Vagina (tissue), 2 donors: ENCODE measurements around the gene PCNX3. TPM values are rescaled to one million over a fixed set of nuclear protein-coding genes. Genes with fewer than 3 reads are reported as not detected.

Source experiments
- DNase-seq, 2 donors: peaks; one replicate each; pipeline ENCODE4 v3.0.0-alpha.2; 2017; ENCODE audit errors: extremely low spot score in 2 of 2
- H3K27ac ChIP-seq: fragments of 200-600 bp; sonication (generic); one replicate; pipeline ENCODE4 v1.5.1; 2019
- H3K27me3 ChIP-seq: fragments of 200-600 bp; sonication (generic); one replicate; pipeline ENCODE4 v1.5.1; 2019
- H3K36me3 ChIP-seq, 2 donors: fragments of 200-600 bp; sonication (generic); one replicate each; pipeline ENCODE4 v1.5.1; 2017 to 2019
- H3K4me1 ChIP-seq: fragments of 200-600 bp; sonication (generic); one replicate; pipeline ENCODE4 v1.5.1; 2019
- H3K4me3 ChIP-seq, 2 donors: fragments of 200-600 bp; sonication (generic); 1 replicate in 1 of 2; 2 replicates in 1 of 2; pipeline ENCODE4 v1.5.1; 2016 to 2019
- H3K9me3 ChIP-seq: fragments of 200-600 bp; sonication (generic); one replicate; pipeline ENCODE4 v1.5.1; 2019
- POLR2A ChIP-seq, 2 donors: fragments of 450-650 bp; IDR thresholded peaks; one replicate each; pipeline ENCODE4 v1.6.1; 2017; ENCODE audit warnings: antibody characterized with exemption in 2 of 2, mild to moderate bottlenecking in 2 of 2, moderate library complexity in 2 of 2
- POLR2AphosphoS5 ChIP-seq, 2 donors: sonication (generic); formaldehyde crosslinking; IDR thresholded peaks; one replicate each; pipeline ENCODE4 v1.9.0; 2017; ENCODE audit warnings: antibody characterized with exemption in 2 of 2, mild to moderate bottlenecking in 2 of 2, low read depth in 1 of 2; ENCODE audit not compliant: insufficient read depth in 1 of 2
- intact Hi-C: fragments of 100-400 bp; cut with DNase I; formaldehyde crosslinking; loops from one replicate; pipeline ENCODE4 v1.15.1; 2023
- total RNA-seq: library from RNA; depleted of rRNA; stranded (reverse); fragments of >200 nt; gene quantifications from one replicate; pipeline ENCODE4 v1.2.3, GENCODE V29; 2016
- TF ChIP-seq, protein P1 (sequence below), 3 experiments: fragments of 450-650 bp in 2 of 3; fragments of 200-600 bp in 1 of 3; sonication (generic) in 1 of 3; IDR thresholded peaks; one replicate each; pipeline ENCODE4 v1.5.1; 2017 to 2019; ENCODE audit warnings: antibody characterized with exemption in 3 of 3, mild to moderate bottlenecking in 2 of 3, moderate library complexity in 2 of 3

The PCNX3 gene
- total RNA-seq, 1 donor from 2014 or later, result 24.8 TPM

DNA sequence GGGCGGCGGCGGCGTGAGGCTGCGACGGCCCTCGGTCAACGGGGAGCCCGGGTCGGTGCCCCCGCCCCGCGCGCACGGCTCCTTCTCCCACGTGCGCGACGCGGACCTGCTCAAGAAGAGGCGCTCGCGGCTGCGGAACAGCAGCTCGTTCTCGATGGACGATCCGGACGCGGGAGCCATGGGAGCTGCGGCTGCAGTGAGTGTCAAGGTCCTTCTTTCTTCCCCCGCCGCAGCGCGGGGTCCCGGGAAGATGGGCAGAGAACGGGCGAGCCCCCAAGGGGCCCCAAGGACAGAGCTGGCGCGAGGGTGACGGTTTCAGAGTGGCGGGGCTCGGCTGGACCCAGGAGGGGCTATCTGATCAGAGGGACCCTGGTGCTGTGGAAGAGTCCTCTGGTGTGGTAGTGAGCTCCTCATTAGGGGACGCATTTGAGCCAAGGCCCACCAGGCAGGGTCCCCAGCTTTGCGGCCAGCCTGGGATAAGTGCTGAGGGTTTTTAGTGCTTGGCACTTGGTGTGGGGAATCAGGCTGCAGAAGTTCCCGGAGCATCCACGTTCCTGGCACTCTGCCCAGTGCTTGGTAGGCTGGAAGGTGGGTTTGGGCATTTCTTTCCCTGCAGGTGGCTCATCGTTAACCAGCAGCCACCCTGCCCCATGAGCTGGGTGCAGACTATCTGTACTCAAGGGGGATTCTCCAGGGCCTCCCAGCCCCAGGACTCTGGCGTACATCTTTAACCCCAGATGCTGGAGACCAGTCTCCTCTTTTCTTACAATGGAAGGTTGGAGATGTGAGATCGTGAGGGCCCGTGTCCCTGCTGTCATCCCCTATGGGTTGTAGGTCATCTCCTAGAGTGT lies 30.0 kb upstream of the PCNX3 start:
- no peak for DNase-seq
- H3K4me3 ChIP-seq, result no peak overlapping the region
- H3K36me3 ChIP-seq, result peaks cover 3 to 29% of the 10 kb centered on the region in 2 donors
- H3K9me3 ChIP-seq, result no peaks in the 10 kb centered on the region
- no peaks in the 10 kb centered on the region for H3K27me3 ChIP-seq
- intact Hi-C loops, result no loop called here
- no peak for TF ChIP-seq POLR2AphosphoS5 (IDR thresholded peaks at IDR 0.05; ENCODE audit: insufficient read depth in 1 of 2, low read depth in 1 of 2)
- no peak for TF ChIP-seq POLR2A (IDR thresholded peaks at IDR 0.05)
- TF ChIP-seq, protein P1, sequence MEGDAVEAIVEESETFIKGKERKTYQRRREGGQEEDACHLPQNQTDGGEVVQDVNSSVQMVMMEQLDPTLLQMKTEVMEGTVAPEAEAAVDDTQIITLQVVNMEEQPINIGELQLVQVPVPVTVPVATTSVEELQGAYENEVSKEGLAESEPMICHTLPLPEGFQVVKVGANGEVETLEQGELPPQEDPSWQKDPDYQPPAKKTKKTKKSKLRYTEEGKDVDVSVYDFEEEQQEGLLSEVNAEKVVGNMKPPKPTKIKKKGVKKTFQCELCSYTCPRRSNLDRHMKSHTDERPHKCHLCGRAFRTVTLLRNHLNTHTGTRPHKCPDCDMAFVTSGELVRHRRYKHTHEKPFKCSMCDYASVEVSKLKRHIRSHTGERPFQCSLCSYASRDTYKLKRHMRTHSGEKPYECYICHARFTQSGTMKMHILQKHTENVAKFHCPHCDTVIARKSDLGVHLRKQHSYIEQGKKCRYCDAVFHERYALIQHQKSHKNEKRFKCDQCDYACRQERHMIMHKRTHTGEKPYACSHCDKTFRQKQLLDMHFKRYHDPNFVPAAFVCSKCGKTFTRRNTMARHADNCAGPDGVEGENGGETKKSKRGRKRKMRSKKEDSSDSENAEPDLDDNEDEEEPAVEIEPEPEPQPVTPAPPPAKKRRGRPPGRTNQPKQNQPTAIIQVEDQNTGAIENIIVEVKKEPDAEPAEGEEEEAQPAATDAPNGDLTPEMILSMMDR (IDR thresholded peaks at IDR 0.05), result no peak
- H3K4me1 ChIP-seq, result peaks cover 11% of the 10 kb centered on the region
- H3K27ac ChIP-seq, result no peak overlapping the region

GRCh38 chr11:65586247-65586630 lies 29.3 kb upstream of the PCNX3 start:
- TF ChIP-seq POLR2AphosphoS5 (IDR thresholded peaks at IDR 0.05; ENCODE audit: insufficient read depth in 1 of 2, low read depth in 1 of 2), result no peak
- TF ChIP-seq POLR2A (IDR thresholded peaks at IDR 0.05), result no peak
- TF ChIP-seq, protein P1 (IDR thresholded peaks at IDR 0.05), result no peak
- H3K4me3 ChIP-seq, result no peak overlapping the region
- peaks cover 0 to 26% of the 10 kb centered on the region in 2 donors for H3K36me3 ChIP-seq
- no peak for DNase-seq
- no peak overlapping the region for H3K27ac ChIP-seq
- intact Hi-C loops, result no loop called here
- peaks cover 11% of the 10 kb centered on the region for H3K4me1 ChIP-seq
- H3K9me3 ChIP-seq, result no peaks in the 10 kb centered on the region
- H3K27me3 ChIP-seq, result no peaks in the 10 kb centered on the region

- no peak for DNase-seq
- TF ChIP-seq POLR2AphosphoS5 (IDR thresholded peaks at IDR 0.05; ENCODE audit: insufficient read depth in 1 of 2, low read depth in 1 of 2) (no peak), POLR2A (IDR thresholded peaks at IDR 0.05) (no peak)
- TF ChIP-seq, protein P1 (IDR thresholded peaks at IDR 0.05), result no peak
- no peaks in the 10 kb centered on the region for H3K9me3 ChIP-seq
- no peak overlapping the region for H3K4me3 ChIP-seq
- peaks cover 0 to 24% of the 10 kb centered on the region in 2 donors for H3K36me3 ChIP-seq
- no peak overlapping the region for H3K27ac ChIP-seq
- intact Hi-C loops, result no loop called here
- H3K27me3 ChIP-seq, result no peaks in the 10 kb centered on the region
- peaks cover 11% of the 10 kb centered on the region for H3K4me1 ChIP-seq
Observed at GRCh38 chr11:65586676-65587075, 28.9 kb upstream of the PCNX3 start.

- peaks cover 22% of the 10 kb centered on the region for H3K4me1 ChIP-seq
- H3K36me3 ChIP-seq, result peaks cover 0 to 17% of the 10 kb centered on the region in 2 donors
- TF ChIP-seq, protein P1 (IDR thresholded peaks at IDR 0.05), result peak in 1 of 3 experiments; percentile 40
- no peak for TF ChIP-seq POLR2AphosphoS5 (IDR thresholded peaks at IDR 0.05; ENCODE audit: insufficient read depth in 1 of 2, low read depth in 1 of 2)
- no peak overlapping the region for H3K4me3 ChIP-seq
- intact Hi-C loops, result no loop called here
- H3K27ac ChIP-seq, result peak overlapping the region; percentile 51
- no peaks in the 10 kb centered on the region for H3K27me3 ChIP-seq
- H3K9me3 ChIP-seq, result no peaks in the 10 kb centered on the region
- no peak for DNase-seq
Observed at GRCh38 chr11:65588199-65589054, 27.1 kb upstream of the PCNX3 start.
